HG02870 (cell line): ENCODE results near the gene HSPA12B.

Experiments used
- ATAC-seq: cut with Tn5 transposase; IDR thresholded peaks from one replicate; pipeline ENCODE4 v1.9.1; 2021; ENCODE audit warnings: mild to moderate bottlenecking, moderate library complexity; ENCODE audit not compliant: unreplicated experiment

HSPA12B gene

DNA sequence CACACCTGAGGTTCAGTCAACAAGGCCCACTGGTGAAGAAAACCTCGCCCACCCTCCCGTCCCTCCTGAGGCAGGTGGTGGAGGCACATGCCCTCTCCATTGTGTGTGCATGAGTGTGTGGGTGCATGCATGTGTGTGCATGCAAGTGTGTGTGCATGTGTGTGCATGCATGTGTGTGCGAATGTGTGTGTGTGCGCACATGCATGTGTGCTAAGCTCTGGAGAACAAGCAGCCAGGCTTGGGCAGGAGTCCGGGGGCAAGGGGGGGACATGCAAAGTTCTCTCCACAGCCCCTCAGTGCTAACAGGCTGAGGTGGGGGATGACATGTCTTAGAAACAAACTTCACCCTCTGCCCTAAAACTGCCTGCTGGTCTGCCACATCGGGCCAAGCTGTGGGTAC lies 3.1 kb upstream of the HSPA12B start:
- no peak for ATAC-seq

DNA sequence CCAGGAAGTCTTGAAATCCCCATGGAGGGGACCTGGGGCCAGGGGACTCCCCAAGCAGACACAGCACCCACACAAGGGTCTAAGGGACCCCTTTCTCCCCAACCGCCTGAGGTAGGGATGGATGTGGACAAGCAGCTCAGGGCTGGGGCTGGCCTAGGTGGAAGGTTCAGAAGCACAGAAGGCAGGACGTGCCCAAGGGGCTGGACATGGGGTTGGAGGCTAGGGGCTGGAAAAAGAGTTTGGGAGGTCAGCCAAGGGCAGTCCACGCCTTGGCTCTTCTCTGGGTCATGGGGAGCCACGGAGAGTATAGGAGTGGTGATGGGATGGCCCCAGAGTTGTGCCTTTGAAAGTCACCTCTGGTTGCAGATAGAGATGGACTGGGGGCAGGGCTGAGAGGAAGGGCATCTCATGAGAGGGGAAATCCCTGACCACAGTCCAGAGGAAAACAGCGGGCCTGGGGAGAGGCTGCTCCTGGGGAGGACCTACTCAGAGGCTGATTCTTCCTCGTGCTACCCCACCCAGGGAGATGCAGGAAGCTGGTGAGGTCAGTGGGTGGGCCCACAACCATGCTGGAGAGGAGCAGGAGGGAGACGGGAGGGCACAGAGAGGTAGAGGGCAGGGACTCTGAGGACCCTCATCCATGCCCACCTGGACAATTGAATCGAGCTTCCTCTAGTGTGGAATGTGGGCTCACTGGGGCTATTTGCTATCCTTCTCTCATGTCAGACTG lies 2.5 kb upstream of the HSPA12B start:
- no peak for ATAC-seq

DNA sequence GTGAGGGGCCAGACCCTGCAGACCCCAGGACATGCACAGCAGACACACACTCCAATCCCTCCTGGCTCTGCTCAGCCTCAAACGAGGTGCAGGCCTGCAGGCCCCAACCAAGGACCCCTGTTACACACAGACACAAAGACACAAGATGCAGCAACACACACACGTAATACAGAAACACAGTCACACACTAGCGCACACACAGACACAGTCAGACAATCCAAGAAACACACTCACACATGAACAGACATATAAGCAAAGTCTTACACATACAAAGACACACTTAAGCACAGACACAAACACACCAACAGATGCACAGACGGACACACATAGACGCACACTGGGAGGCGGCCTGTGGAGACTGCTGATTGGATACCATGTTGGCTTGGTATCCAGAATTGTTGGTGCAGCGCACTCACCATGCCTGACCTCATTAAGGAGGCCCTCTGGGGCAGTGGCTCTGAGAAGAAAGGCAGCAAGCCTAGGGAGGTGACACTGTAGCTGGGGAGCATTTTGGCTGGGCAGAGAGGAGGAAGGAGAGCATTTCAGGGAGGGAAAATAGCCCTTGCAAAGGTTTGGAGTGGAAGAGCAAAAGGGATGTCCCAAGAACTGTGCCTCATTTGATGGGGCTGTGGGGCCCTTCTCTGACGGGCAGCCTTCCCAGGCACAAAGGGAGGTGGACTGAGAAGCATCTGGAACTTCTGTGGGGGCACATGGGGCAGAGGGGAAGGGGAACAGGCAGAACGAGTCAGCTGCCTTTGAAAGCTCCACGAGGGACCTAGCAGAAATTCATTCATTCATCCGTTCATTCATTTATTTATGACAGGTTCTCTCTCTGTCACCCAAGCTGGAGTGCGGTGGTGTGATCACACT lies 1.4 kb upstream of the HSPA12B start:
- ATAC-seq = no peak

DNA sequence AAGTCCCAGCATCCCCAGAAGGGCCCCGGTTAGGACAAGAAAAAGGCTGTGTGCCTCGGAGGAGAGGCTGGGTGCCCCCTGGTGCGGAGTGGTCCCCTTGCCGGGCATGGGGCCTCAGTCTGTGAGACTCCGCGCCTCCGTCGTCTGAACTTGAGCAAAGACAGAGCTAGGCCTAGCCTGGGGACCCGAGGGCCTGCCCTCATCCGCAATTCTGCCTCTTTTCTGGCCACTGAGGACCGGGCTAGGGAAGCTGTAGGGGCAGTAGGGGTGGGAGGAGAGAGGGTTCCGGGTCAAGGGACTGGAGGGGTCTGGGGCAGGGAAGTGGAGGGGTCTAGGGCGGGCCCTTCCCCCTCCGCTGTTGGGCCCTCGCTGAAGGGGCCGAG lies 550 bp upstream of the HSPA12B start:
- no peak for ATAC-seq

DNA sequence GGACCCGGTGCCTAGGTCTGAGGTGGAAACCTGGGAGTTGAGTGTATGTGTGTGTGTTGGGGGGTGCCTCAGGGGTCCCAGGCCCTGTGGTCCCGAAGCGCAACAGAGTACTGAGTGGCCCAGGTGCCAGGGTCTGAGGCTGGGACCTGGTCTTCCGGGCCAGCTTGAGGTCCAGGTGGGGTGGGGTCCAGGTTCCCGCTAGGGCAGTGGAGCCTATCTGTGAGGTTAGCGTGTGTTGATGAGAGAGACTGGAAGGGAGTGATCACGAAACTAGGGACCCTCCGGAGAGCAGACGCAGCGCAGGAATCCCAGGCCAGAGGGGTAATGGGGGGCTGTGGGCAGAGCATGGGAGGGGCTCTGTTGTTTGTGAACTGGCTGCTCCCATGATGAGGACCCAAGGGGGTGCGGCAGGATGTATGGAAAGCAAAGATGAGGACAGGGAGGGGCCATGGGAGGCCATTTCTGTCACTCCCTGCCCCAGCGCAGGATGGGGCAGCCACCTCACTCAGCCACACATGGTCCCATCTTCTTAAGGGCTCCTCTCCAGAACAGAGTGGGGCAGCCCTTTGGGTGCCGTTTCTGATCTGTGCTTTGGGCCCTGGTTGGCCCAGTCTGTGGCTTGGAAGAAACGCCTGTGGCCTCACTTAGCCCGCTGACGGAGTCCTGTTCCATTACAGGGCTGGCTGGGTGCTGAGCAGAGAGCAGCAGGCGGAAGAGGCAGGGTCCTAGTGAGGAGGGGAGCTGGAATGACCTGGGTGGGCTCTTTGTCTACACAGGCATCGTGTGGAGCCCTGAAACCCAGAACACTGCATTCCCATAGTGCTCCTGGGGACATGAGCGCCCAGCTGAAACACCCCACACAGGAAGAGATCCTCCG lies 872 bp downstream of the HSPA12B start:
- ATAC-seq = no peak

DNA sequence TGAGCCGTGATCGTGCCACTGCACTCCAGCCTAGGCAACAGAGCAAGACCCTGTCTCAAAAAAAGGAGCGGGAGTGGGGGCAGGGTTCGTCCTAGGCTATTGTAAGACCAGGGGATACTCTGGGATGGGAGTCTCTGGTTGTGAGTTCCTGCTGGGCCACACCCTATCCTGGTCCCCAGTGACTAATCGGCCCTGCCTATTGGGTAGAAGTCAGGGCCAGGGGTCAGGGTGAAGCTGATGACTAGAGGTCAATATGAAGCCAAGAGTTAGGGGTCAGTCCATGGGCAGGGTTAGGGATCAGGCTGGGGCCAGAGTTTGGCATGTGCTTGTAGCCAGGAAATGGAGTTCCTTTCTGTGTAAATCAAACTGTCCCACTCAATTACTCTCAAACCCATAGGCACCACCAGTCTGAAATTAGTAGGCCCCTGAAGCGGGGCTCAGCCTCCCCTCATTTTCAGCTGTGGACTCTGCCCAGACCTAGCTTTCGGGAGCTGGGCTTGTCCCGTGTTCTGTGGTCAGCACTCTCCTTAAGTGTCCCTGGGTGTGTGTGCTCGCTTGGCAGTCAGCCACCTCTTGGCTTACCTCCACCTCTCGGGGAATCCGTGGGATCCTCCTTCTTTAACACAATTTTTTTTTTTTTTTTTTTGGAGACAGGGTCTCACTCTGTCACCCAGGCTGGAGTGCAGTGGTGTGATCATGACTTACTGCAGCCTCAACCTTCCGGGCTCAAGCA lies 1.8 kb downstream of the HSPA12B start:
- ATAC-seq = no peak

DNA sequence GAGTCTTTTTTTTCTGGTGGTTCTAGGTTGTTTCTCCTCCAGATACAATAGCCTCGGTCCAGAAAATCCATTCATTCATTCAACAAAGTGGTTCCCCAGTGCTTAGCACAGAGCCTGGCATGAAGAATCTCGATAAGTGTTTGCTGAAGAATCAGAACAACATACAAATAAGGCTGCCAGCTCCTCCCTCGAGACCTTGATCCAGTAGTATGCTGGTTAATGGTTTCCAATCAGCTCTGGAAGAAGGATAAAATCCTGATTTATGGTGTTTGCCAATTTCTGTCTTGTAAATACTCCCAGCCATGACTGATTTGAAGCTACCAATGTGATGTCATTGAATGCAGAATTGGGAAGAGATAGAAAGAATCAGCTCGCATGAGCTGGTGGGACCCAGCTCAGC lies 3.3 kb downstream of the HSPA12B start:
- ATAC-seq = no peak

DNA sequence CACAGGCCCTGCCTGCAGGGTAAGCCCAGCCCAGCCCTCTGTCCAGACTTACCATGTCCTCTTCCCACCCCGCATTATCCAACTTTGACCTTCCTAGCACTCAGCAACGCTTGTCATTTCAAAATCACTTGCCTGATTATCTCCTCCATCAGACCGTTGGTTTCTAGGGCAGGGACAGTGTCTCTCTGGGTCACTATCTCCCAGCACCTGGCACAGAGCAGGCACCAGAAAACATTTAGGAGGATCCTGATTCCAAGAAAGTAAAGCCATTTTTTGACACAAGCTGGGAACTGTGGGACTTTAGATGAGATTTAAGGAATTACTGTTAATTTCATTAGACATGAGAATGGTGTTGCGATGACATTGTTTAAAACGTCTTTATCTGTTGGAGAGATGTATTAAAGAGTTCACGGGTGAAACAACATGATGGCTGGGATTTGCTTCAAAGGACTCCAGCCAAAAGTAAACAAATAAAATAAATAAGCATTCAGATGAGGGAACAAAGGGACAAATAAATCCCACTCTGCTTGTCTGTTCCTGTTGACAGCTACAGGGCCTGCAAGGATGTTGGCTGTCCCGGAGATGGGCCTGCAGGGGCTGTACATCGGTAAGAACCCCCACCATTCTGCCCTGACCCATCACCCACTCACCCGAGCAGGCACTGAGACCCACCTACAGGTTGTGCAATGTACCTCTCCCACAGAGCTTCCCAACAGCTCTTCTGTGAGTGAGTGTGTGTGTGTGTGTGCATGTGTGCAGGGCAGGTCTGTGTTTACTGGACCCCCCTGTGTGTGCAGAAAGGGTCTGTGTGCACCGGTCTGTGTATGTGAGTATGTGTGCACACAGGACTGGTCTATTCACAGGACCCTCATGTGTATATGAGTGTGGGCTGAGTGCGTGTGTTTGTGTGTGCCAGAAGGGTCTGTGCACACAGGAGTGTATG lies 5.9 kb downstream of the HSPA12B start:
- no peak for ATAC-seq

DNA sequence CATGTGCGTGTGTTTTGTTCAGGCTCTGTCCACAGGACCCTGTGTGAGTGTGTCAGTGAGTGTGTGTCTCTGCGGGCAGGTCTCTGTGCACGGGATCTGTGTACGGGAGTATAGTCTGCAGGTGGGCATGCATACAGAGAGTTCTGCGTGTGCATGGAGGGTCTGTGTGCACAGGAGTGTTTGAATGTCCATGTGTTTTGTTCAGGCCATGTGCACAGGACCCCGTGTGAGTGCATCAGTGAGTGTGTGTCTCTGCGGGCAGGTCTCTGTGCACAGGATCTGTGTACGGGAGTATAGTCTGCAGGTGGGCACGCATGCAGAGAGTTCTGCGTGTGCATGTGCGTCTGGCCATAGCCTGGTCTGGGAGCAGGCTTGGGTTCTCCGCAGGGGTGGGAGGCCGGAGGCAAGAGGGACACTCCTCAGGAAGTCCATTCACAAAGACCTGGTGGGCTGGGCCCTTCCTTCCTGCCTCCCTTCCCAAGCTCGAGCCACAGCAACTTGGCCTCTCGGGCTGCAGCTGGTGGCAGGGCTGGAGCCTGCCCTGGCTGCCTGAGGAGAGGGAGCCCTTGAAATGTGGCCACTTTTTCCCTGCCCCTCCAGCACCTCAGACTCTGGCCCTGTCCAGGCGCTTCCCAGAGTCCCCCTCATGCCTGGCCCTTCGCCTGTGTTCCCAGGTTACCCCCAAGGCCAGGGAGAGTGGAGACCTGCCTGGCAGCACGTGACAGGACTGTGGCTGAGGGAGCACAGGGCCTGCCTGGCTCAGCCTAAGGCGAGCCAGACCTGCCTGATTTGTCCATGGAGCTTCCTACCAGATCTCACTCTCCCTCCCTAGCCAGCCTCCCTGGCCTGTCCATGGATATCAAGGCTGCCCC lies 6.8 kb downstream of the HSPA12B start:
- ATAC-seq = no peak

DNA sequence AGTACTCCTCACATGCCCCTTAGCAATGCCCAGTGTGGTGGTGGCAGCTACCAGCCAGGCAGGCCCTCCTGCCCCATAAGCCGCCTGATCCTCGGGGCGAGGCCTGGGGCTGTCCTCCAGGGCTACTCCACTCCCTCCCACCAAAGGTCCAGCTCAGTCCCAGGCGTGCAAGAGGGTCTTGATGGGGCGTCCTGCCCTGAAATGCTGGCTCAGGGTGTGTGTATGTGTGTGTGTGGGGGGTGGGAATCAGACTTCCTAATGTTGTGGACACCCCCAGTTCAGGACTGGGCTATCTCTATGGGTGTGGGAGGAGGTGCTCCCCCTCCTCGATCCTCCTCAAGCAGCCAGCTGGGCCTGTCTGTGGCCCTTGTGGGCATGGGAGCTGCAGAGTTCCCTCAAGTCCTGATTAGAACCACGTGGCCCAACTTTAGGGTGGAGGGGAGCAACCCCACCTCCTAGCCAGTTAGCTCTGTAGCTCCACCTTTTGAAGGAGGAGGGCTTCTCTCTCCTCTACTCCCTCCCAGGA lies 7.5 kb downstream of the HSPA12B start:
- ATAC-seq = no peak

DNA sequence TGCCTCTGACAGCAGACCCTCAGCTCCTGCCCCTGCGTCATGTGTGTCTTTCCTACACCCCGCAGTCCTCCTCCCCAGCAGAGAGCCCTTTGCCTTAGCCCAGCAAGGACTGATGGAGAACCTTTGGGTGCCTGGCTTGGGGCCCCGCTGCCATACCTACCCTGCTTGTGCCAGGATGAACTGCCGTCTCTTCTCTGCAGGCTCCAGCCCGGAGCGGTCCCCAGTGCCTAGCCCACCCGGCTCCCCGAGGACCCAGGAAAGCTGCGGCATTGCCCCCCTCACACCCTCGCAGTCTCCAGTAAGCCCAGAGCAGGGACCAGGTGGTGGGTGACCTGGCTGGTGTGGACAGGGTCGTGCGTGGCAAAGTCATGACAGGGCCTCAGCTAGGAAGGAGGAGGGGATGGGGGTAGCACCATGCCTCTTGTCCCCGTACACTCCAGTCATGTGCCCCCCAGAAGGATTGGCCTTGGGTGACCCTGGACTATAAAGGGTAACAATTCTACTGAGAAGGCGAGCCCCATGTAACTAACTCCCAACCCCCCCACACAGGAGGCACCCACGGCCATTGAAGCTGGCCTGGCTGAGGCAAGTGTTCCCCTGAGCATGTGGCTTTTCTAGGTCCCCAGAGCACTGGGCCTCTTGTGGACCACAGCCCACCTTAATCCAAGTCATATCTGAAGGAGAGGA lies 8.3 kb downstream of the HSPA12B start:
- ATAC-seq = no peak

DNA sequence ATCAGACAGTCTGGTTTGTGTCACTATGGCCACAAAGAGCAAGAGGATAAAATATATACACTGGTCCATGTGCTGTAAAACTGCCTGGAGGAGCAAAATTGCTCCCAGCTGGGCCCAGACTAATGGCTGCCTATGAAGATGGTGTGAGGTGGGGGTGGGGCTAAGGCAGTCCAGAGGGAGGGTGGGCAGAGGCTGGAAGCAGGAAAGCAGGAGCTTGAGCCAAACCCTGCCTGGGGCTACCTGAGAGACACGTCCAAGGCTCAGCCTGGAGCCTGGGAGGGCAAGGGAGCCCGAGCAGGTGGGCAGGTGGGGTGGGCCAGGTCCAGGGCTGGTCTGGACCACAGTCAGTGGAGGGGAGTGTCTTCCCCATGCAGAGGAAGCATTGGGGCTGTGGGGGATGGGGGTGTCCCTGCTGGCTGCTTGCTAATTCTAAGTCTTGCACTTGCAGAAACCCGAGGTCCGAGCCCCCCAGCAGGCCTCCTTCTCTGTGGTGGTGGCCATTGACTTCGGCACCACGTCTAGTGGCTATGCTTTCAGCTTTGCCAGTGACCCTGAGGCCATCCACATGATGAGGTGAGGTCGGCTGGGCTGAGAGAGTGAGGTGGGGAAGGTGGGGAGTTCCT lies 9.5 kb downstream of the HSPA12B start:
- ATAC-seq = no peak

DNA sequence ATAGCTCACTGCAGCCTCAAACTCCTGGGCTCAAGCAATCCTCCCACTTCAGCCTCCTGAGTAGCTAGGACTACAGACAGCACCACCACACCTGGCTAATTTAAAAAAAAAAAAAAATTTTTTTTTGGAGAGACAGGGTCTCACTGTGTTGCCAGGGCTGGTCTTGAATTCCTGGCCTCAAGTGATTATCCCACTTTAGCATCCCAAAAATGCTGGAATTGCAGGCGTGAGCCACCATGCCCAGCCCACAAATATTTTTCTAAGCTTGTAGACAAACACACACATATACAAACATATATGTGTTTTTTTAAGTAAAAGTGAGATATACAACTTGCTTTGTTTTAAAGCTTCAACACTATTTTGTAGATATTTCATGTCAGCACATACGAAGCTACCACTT lies 10.8 kb downstream of the HSPA12B start:
- ATAC-seq = no peak

DNA sequence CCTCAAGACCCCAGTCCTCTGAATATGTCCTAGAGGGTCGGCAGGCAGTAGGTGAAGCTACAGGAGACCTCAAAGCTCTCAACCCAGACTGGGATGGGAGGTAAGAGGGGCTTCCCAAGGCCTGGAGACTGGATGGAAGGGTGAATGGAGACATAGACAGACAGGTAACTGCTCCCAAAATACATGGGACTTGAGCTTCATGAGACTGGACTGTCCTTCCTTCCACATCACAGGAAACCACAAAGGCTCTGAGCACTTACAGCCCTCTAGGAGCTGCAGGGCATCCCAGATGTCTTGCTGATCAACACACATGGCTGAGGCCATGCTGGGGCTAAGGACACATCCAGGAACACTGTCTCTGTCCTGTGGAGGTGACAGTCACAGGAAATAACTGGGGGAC lies 11.6 kb downstream of the HSPA12B start:
- no peak for ATAC-seq

DNA sequence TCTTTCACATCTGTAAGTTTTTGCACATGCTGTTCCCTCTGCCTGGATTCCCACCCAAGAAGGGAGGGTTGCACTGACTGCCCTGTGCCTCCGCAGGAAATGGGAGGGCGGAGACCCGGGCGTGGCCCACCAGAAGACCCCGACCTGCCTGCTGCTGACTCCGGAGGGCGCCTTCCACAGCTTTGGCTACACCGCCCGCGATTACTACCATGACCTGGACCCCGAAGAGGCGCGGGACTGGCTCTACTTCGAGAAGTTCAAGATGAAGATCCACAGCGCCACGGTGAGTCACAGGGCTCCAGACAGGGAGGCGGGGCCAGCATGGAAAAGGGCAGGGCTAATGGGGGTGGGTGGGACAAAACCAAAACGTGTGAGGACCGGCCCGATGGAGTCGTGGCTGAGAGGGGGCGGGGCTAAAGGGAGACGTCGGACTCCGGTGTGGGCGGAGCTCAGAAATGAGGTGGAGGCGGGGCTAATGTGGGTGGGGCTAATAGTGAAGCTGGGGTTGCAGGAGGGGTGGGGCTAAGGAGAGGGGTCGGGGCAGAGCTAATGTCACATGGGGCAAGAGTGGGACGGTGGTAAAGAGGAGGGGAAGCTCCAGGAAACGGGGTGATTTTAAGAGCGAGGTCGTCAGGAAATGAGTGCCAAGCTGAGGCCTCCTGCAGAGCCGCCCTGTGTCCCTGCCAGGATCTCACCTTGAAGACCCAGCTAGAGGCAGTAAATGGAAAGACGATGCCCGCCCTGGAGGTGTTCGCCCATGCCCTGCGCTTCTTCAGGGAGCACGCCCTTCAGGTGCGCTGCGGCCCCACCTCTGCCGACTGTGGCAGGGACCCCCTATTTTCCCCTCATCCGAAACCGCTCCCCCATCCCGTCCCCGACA lies 12.6 kb downstream of the HSPA12B start:
- no peak for ATAC-seq

DNA sequence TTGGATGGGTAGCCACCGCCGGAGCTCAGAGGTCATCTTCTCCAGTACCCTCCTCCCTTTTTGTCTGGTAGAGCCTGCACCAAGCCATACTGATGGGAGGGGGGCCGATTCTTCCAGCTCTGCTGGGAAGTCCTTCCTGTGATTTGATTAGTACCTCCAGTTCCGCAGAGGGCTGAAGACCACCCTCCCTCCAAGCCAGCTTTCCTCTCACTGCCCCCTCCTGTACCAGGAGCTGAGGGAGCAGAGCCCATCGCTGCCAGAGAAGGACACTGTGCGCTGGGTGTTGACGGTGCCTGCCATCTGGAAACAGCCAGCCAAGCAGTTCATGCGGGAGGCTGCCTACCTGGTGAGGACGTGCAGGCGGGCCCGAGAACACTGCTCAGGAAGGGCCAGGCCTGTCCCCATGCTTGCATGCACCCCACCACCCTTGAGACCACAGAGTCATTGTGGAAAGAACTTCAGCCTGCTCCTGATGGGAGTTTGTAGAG lies 13.2 kb downstream of the HSPA12B start:
- ATAC-seq = no peak
